ENCODE data around the gene CTNNA2. TPM values are rescaled to one million over a fixed set of nuclear protein-coding genes. Genes with fewer than 3 reads are reported as not detected.

The CTNNA2 gene
- total RNA-seq, 1 experiment from 2014 or later: 0.54 TPM

DNA sequence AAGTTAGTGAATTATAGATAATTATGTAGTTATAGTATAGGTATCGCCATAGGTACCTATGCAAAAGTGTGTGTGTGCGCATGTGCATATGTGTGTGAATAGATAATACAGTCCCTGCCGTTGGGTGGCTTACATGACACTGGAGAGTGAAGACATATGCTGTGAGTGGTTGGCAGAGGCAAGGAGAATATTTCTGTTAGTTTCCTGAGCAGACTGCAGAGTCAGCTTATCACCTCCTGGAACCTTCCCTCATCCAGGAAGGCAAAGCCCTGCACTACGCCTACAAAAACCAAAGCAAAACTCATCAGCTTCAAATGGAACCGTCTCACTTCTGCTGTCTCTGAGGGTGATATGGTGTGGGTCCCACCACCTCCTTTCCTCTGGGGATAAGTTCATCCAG lies 609.8 kb downstream of the CTNNA2 start:
- no TSS peak for BruUV-seq (replicated peaks)

DNA sequence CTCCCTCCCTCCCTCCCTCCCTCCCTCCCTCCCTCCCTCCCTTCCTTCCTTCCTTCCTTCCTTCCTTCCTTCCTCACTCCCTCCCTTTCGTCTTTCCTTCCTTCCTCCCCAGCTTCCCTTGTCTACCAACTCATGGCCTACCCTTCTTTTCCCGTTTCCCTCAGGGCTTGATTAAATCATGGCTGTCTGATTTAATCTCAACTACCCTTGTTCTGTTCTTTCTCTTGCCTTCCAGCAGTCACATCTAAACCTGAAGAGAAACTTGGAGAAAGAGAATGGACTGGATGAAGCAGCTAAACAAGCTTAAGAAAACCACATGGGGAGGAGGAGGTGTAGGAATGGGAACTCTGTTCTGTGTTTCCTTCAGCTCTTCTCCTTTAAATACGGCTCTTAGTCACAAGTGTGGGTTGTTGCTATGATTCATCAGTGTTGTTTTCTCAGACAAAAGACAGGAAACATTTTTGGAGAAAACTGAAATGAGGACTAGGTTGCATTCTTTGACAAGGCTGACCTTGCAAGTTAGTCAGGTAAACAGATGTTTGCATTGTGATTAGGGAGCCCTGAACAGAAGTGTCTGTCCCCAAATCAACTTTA lies 613.8 kb downstream of the CTNNA2 start:
- H3K27me3 ChIP-seq (ENCODE audit: control insufficient read depth, insufficient read depth, low read length): no peaks in the 10 kb centered on the region
- CTCF ChIA-PET: no interaction called here
- BruUV-seq (replicated peaks): no TSS peak

More for the DNA sequence above, 609.8 kb downstream of the CTNNA2 start:
- Histone ChIP-seq H3K36me3 (ENCODE audit: control insufficient read depth, insufficient read depth, low read length) (no peaks in the 10 kb centered on the region), H3K9me3 (ENCODE audit: control insufficient read depth, insufficient read depth, low read depth, low read length) (no peaks in the 10 kb centered on the region), H3K27me3 (ENCODE audit: control insufficient read depth, insufficient read depth, low read length) (no peaks in the 10 kb centered on the region), H3K27ac (ENCODE audit: low read length) (no peak overlapping the region), H3K4me1 (ENCODE audit: control insufficient read depth, insufficient read depth, low read length) (no peaks in the 10 kb centered on the region), H3K4me3 (ENCODE audit: low read depth in 2 of 2, low read length in 2 of 2) (no peak overlapping the region)
- ATAC-seq (no peak), DNase-seq (ENCODE audit: low read depth, low spot score) (no peak)
- in situ Hi-C loops (cut with HindIII; ENCODE audit: low pct_unique_long_range_greater_than_20kb, low sequenced_read_pairs) (no loop called here), intact Hi-C loops (cut with micrococcal nuclease; ENCODE audit: unreplicated experiment) (no loop called here)
- CTCF ChIA-PET: no interaction called here
- POLR2A ChIA-PET: no interaction called here
- TF ChIP-seq, protein P1, sequence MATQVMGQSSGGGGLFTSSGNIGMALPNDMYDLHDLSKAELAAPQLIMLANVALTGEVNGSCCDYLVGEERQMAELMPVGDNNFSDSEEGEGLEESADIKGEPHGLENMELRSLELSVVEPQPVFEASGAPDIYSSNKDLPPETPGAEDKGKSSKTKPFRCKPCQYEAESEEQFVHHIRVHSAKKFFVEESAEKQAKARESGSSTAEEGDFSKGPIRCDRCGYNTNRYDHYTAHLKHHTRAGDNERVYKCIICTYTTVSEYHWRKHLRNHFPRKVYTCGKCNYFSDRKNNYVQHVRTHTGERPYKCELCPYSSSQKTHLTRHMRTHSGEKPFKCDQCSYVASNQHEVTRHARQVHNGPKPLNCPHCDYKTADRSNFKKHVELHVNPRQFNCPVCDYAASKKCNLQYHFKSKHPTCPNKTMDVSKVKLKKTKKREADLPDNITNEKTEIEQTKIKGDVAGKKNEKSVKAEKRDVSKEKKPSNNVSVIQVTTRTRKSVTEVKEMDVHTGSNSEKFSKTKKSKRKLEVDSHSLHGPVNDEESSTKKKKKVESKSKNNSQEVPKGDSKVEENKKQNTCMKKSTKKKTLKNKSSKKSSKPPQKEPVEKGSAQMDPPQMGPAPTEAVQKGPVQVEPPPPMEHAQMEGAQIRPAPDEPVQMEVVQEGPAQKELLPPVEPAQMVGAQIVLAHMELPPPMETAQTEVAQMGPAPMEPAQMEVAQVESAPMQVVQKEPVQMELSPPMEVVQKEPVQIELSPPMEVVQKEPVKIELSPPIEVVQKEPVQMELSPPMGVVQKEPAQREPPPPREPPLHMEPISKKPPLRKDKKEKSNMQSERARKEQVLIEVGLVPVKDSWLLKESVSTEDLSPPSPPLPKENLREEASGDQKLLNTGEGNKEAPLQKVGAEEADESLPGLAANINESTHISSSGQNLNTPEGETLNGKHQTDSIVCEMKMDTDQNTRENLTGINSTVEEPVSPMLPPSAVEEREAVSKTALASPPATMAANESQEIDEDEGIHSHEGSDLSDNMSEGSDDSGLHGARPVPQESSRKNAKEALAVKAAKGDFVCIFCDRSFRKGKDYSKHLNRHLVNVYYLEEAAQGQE (IDR thresholded peaks at IDR 0.05; ENCODE audit: insufficient read depth in 1 of 2, low read depth in 2 of 2, low read length in 1 of 2): no peak
- TF ChIP-seq SIN3A (IDR thresholded peaks at IDR 0.05; ENCODE audit: borderline replicate concordance, insufficient read depth, low read depth, low read length): no peak
- no peak for TF ChIP-seq POLR2AphosphoS5 (IDR thresholded peaks at IDR 0.05; ENCODE audit: low read depth, low read length)
- TF ChIP-seq, protein P2, sequence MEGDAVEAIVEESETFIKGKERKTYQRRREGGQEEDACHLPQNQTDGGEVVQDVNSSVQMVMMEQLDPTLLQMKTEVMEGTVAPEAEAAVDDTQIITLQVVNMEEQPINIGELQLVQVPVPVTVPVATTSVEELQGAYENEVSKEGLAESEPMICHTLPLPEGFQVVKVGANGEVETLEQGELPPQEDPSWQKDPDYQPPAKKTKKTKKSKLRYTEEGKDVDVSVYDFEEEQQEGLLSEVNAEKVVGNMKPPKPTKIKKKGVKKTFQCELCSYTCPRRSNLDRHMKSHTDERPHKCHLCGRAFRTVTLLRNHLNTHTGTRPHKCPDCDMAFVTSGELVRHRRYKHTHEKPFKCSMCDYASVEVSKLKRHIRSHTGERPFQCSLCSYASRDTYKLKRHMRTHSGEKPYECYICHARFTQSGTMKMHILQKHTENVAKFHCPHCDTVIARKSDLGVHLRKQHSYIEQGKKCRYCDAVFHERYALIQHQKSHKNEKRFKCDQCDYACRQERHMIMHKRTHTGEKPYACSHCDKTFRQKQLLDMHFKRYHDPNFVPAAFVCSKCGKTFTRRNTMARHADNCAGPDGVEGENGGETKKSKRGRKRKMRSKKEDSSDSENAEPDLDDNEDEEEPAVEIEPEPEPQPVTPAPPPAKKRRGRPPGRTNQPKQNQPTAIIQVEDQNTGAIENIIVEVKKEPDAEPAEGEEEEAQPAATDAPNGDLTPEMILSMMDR (IDR thresholded peaks at IDR 0.05): no peak
- no peak for TF ChIP-seq TCF7L2 (IDR thresholded peaks at IDR 0.05; ENCODE audit: low read depth, low read length)

More for the DNA sequence above, 613.8 kb downstream of the CTNNA2 start:
- no peaks in the 10 kb centered on the region for H3K9me3 ChIP-seq (ENCODE audit: control insufficient read depth, insufficient read depth, low read depth, low read length)
- TF ChIP-seq, protein P2 (IDR thresholded peaks at IDR 0.05): no peak
- TF ChIP-seq TCF7L2 (IDR thresholded peaks at IDR 0.05; ENCODE audit: low read depth, low read length): no peak
- no peak for TF ChIP-seq SIN3A (IDR thresholded peaks at IDR 0.05; ENCODE audit: borderline replicate concordance, insufficient read depth, low read depth, low read length)
- TF ChIP-seq, protein P1 (IDR thresholded peaks at IDR 0.05; ENCODE audit: insufficient read depth in 1 of 2, low read depth in 2 of 2, low read length in 1 of 2): no peak
- TF ChIP-seq POLR2AphosphoS5 (IDR thresholded peaks at IDR 0.05; ENCODE audit: low read depth, low read length): no peak
- POLR2A ChIA-PET: no interaction called here
- in situ Hi-C loops (cut with HindIII; ENCODE audit: low pct_unique_long_range_greater_than_20kb, low sequenced_read_pairs) (no loop called here), intact Hi-C loops (cut with micrococcal nuclease; ENCODE audit: unreplicated experiment) (no loop called here)
- no peaks in the 10 kb centered on the region for H3K36me3 ChIP-seq (ENCODE audit: control insufficient read depth, insufficient read depth, low read length)
- H3K4me3 ChIP-seq (ENCODE audit: low read depth in 2 of 2, low read length in 2 of 2): no peak overlapping the region
- ATAC-seq (no peak), DNase-seq (ENCODE audit: low read depth, low spot score) (no peak)
- no peaks in the 10 kb centered on the region for H3K4me1 ChIP-seq (ENCODE audit: control insufficient read depth, insufficient read depth, low read length)
- no peak overlapping the region for H3K27ac ChIP-seq (ENCODE audit: low read length)

Data from Panc1 (cell line).